ENCODE measurements around the gene MAP3K6. TPM values are rescaled to one million over a fixed set of nuclear protein-coding genes. Genes with fewer than 3 reads are reported as not detected.

Gene MAP3K6
- total RNA-seq, 1 donor from 2014 or later: 8.6 TPM

DNA sequence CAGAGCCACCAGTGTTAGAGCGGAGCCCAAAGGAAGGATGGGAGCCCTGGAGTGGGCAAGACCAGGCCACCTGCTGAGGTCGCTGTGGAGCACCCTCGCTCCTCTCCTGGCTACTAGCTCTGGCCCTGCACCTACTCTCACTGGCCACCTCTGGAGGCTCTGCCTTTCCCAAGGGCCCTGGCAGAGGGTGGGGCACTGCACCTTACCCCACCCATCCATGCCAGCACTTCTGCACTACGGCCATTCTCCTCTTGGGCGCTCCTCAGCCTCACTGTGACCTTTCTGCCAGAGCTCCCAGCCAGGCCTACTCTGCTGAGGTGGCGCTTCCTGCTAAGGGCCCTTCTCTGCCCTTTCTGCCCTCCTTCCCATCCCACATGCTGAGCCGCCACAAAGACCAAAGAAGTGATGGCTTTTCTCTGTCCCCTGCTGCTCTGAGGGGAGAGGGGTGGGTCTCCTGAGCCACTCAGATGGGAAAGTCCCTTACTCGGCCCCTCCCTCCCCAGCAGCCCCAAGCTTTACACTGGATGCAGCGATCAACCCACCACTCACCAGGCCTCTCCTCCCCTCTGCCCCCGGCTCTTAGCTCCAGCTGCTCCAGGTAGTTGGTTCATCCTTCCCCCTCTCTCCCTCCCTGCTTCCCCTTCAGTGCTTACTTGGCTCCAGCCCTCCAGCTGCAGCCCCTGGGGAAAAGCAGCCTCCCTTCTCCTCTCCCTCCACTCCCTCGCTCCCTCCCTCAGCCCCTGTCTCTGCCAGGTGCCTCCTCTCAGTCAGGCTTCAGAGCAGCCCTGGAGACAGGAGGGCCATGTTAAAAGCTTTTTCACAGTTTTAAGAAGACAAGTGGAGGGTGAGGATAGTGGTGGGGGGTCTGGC lies 59.6 kb downstream of the MAP3K6 start:
- TF ChIP-seq, protein P1, sequence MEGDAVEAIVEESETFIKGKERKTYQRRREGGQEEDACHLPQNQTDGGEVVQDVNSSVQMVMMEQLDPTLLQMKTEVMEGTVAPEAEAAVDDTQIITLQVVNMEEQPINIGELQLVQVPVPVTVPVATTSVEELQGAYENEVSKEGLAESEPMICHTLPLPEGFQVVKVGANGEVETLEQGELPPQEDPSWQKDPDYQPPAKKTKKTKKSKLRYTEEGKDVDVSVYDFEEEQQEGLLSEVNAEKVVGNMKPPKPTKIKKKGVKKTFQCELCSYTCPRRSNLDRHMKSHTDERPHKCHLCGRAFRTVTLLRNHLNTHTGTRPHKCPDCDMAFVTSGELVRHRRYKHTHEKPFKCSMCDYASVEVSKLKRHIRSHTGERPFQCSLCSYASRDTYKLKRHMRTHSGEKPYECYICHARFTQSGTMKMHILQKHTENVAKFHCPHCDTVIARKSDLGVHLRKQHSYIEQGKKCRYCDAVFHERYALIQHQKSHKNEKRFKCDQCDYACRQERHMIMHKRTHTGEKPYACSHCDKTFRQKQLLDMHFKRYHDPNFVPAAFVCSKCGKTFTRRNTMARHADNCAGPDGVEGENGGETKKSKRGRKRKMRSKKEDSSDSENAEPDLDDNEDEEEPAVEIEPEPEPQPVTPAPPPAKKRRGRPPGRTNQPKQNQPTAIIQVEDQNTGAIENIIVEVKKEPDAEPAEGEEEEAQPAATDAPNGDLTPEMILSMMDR (IDR thresholded peaks at IDR 0.05; ENCODE audit: insufficient read depth, low read length, poor library complexity, severe bottlenecking): no peak
- DNase-seq (ENCODE audit: low read depth): no peak
- Histone ChIP-seq H3K36me3 (ENCODE audit: control insufficient read depth, insufficient read depth, low read length) (no peaks in the 10 kb centered on the region), H3K4me3 (ENCODE audit: low read depth, low read length) (no peak overlapping the region), H3K27me3 (ENCODE audit: control insufficient read depth, insufficient read depth, low read length) (no peaks in the 10 kb centered on the region)

DNA sequence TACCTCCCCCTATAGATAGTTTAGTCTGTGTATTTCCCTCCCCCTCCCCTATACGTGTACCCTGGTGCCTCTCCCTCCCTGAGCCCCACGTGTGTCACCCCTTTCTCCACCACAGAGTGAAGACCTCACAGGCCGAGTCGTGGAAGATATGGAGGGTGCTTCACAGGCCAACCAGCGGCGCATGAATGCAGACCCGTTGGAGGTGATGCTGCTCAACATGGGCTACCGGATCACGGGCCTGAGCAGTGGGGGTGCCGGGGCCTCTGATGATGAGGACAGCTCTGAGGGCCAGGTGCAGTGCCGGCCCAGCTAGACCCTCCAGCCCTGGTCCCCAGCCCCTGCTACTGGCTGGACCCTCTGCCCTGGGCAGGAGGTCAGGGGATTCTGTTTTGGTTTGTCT lies 60.7 kb downstream of the MAP3K6 start:
- H3K36me3 ChIP-seq (ENCODE audit: control insufficient read depth, insufficient read depth, low read length): no peaks in the 10 kb centered on the region
- no peaks in the 10 kb centered on the region for H3K27me3 ChIP-seq (ENCODE audit: control insufficient read depth, insufficient read depth, low read length)
- DNase-seq (ENCODE audit: low read depth): no peak
- TF ChIP-seq, protein P1 (IDR thresholded peaks at IDR 0.05; ENCODE audit: insufficient read depth, low read length, poor library complexity, severe bottlenecking): no peak
- H3K4me3 ChIP-seq (ENCODE audit: low read depth, low read length): no peak overlapping the region

Other genes starting within 250 kb of the MAP3K6 start
- gene SLC9A1, start 211.8 kb downstream of the MAP3K6 start, total RNA-seq: 37.7 and 57.1 TPM in 2 replicates
- 28.6 and 38.7 TPM in 2 replicates for gene WDTC1, start 132.3 kb downstream of the MAP3K6 start, total RNA-seq
- gene TMEM222, start 44.8 kb downstream of the MAP3K6 start, total RNA-seq: 27.5 and 43.6 TPM in 2 replicates
- gene SYTL1, start 24.9 kb downstream of the MAP3K6 start, total RNA-seq: 40.3 and 47.2 TPM in 2 replicates
- 0.14 TPM in 1 of 2 replicates, not detected in the other for gene FCN3, start 7.9 kb upstream of the MAP3K6 start, total RNA-seq
- 0.29 TPM in 1 of 2 replicates, not detected in the other for gene CD164L2, start 16.4 kb upstream of the MAP3K6 start, total RNA-seq
- gene GPR3, start 25.7 kb upstream of the MAP3K6 start, total RNA-seq: 0.27 and 1.6 TPM in 2 replicates
- 52.4 and 56.3 TPM in 2 replicates for gene WASF2, start 123.2 kb upstream of the MAP3K6 start, total RNA-seq
- gene AHDC1, start 237.2 kb upstream of the MAP3K6 start, total RNA-seq: 18.0 and 30.8 TPM in 2 replicates

All from kidney epithelial cell (primary cell).